Measurements from ENCODE around the gene UNC5C. TPM values are rescaled to one million over a fixed set of nuclear protein-coding genes. Genes with fewer than 3 reads are reported as not detected.

The UNC5C gene
- total RNA-seq, 1 donor from 2014 or later, result 2.1 TPM

DNA sequence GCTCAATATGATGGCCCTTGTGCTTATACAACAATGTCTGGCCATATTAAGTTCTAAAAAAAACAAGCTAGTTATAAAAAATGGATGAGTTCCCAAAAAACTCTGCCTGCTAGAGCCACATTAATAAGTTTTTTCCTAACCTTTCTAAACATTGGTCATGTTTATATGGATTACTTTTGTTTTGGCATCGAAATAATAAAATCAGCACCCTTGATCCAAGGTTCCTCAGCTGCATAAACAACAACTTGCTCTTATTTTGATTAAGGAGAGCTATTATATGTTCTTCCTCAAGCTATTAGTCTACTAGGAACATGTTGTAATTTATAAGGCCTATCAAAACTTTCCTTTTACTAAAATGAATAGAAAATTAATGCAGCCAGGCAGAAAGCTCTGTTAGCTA is 48.4 kb downstream of the UNC5C start:
- intact Hi-C loops (cut with DNase I), result no loop called here
- DNase-seq (ENCODE audit: missing footprints), result no peak
- no peak for ATAC-seq

DNA sequence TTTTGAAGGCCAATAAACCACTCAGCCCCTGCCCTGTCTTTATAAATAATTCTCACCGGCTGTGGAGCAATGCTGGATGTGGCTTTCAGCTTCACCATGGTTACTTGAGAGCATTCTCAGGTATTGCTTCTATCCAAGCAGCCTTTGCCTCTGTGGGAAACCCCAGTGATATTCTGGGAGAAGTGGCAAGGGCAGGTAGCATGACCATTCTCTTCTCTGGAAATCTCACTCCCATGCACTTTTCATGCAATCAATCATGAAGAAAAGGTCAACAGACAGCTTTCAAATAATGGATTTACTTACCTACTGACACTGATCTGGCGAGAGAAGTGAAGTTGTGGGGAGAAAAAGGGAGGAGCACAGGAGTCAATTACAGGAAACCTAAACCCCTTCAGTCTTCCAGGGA is 49.5 kb downstream of the UNC5C start:
- intact Hi-C loops (cut with DNase I), result no loop called here
- DNase-seq (ENCODE audit: missing footprints) (no peak), ATAC-seq (no peak)

DNA sequence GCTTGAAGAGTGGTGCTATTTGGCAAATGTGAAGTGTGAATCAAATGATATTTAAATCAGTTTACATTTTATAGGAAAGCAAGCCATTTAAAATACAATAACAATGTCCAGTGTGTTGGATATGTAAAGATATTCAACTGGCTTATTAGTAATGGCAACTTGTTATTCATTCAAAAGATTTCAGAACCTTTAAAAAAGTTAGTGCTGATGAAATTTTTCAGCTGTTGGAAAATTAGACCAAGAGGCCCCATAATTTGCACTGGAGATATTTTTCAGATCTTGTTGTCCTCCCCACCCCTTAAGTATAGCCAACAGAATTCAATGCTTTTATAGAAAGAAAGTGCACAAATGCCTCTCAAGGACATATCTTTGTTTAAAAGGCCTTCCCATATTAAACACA is 54.6 kb downstream of the UNC5C start:
- no peak for ATAC-seq
- DNase-seq (ENCODE audit: missing footprints), result no peak
- intact Hi-C loops (cut with DNase I), result no loop called here

DNA sequence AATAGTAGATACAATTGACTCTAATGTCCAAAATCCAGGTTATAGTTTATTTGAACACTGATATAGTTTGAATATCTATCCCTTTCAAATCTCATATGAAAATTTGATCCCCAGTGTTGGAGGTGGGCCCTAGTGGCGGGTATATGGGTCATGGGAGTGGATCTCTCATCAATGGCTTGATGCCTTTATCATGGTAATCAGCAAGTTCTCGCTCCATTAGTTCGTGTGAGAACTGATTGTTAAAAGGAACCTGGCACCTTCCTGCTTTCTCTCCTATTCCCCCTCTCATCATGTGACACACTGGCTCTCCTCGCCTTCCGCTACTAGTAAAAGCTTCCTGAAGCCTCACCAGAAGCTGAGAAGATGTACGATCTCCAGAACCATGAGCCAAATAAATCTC is 70.1 kb downstream of the UNC5C start:
- intact Hi-C loops (cut with DNase I), result no loop called here
- ATAC-seq, result no peak

DNA sequence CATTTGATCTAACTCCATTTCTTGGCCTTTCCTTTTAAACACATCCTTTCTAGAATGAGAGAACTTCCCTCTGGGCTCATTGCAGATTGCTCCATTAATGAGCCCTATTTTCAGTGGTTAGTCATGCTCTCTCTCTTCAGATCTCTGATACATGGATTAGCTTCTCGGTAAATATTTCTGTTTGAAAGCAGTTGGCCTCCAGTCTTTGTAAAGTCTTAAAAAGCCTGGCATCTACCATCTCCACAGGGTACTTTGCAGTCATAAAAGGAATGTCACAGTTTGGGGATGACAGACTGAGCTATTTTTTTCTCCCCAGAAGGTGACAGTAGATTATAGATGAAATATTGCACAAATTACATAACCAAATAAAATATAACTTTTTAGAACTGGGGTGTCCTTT is 72.7 kb downstream of the UNC5C start:
- intact Hi-C loops (cut with DNase I), result no loop called here
- DNase-seq (ENCODE audit: missing footprints) (no peak), ATAC-seq (no peak)

More for the DNA sequence above, 70.1 kb downstream of the UNC5C start:
- no peak for DNase-seq (ENCODE audit: missing footprints)

DNA sequence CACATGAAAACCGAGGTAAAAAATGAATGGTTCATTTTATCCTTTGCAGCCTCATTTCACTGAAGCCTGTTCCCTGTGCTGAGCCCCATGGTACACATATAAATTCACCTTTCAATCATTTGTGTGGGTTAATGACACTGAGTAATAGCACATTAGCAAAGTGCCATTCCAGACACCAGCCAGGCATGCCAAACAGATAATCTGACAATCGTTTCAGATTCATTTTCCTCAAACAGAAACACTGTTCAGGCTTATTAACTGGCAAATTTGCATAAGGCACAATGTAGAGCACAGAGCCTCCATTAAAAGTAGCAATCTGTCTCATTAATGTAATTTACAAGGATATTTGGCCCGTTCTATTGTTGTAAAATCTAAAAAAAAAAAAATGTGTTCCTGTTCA is 76.2 kb downstream of the UNC5C start:
- DNase-seq (ENCODE audit: missing footprints), result no peak
- no peak for ATAC-seq
- intact Hi-C loops (cut with DNase I), result no loop called here

DNA sequence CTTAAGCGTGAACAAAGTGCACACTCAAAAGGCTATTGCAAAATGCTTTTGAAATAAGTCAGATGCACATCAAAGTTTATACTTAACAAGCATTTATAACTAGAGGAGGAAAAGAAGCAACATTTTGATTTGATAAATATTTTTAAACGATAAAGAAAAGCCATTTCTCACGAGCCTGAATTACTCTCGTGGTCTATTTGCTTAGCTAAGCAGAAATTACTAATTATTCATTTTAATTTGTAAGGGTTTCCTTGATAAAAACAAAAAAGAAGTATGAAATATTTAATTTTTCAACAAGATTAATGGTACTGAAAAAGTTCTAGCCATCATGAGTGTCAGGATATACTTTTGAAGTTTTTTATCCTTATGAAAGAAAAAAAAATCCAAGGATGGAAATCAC is 78.2 kb downstream of the UNC5C start:
- ATAC-seq, result no peak
- intact Hi-C loops (cut with DNase I), result no loop called here
- no peak for DNase-seq (ENCODE audit: missing footprints)

DNA sequence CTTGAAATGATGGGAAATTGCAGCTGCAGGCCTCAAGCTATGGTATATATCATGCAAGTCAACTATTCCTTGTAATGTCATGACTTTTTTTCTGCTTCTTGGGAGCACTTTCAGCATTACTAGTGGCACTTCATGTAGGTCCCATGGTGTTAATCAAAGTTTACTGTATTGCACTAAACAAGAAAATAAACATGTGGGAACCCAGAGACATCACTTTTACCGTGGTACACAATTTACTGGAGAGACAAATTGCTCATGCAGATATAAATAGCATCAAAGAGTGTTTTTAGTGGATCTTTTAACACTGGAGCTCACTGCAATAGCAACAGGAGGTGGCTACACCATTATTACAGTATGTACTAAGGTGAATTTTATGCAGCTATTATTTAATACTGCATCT is 79.2 kb downstream of the UNC5C start:
- ATAC-seq (no peak), DNase-seq (ENCODE audit: missing footprints) (no peak)
- intact Hi-C loops (cut with DNase I), result no loop called here

DNA sequence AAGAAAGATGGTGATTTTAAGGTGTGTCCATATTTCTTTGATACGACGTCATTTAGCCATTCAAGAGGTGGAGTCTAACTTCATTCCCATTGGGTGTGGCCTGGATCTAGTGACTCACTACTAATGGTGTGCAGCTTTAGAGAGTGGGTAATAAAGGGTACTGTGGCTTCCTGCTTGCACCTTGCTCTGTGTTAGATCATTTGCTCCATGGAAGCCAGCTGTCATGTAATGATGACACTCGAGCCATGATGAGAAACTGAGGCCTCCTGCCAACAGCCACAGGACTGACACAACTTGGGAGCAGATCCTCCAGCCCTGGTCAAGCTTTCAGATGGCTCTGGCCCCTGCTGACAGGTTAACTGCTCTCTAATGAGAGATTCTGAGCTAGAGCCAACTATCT is 82.0 kb downstream of the UNC5C start:
- intact Hi-C loops (cut with DNase I), result no loop called here
- no peak for ATAC-seq
- no peak for DNase-seq (ENCODE audit: missing footprints)

DNA sequence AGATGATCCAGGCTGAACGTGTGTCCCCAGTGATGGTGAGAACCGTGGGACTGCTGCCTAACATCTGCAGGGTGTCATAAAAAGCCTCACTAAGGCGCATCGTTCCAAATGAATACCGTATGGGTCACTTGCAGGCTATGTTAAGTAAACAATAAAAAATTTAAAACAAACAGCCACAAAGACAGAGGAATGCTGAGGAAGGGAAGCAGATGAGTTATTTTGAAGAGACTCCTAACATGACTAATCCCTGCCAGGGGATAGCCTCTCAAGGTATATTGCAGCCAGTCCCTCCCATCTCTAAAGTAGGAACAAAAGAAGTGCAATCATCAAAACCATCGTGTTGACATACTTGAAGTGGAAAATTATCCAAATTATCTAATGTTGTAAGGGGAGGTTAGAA is 83.8 kb downstream of the UNC5C start:
- no peak for DNase-seq (ENCODE audit: missing footprints)
- intact Hi-C loops (cut with DNase I), result no loop called here
- no peak for ATAC-seq

DNA sequence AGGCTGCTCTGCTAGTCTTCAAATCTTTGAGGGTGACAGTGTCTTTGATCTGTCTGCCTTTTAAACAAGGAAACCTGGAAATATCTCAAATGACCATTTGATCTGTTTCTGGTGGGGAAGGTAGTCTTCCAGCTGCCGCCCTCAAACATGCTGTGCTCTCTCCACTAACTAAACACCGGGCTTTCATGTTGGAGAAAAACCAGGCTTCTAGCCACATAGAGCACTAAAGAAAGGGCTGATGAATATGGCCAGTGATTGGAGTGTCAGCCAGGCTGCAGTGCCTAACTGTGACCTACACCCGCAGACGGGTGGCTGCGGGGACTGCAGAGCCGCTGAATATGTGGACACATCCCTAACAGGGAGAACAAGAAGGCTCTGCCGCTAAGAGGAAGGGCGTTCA is 85.9 kb downstream of the UNC5C start:
- ATAC-seq (no peak), DNase-seq (ENCODE audit: missing footprints) (no peak)
- intact Hi-C loops (cut with DNase I), result no loop called here

DNA sequence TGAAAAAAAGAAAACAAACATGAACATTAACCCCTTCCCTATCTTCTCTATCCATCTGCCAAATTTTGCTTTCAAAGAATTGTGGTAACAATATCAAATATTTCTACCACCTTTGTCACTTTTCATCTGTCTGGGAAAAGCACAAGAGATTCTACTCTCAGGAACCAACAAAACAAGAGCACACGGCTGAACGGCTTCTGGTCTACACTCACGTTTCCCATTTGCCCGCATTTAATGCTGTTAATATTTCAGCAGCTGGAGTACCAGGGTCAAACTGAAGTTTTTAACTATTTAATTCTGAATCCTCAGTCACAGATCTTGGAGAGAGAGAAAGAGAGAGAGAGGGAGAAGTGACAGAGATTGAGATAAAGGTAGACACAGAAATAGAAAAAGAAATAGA is 91.4 kb downstream of the UNC5C start:
- intact Hi-C loops (cut with DNase I), result no loop called here
- DNase-seq (ENCODE audit: missing footprints) (no peak), ATAC-seq (no peak)

DNA sequence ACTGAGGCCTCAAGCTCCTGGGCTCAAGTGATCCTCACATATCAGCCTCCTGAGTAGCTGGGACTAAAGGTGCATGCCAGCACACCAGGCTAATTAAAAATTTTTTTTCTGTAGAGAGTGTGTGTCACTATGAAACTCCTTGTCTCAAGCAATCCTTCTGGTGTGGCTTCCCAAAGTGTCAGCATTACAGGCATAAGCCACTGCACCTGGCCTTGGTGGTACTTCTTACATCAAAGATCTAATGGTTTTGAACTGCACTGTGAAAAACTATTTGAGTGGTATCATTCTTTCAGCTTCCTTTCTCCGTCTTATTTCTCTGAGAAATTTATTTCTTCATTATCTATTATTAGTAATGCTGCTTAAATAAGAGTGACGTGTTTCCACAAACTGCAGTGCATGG is 98.5 kb downstream of the UNC5C start:
- DNase-seq (ENCODE audit: missing footprints) (no peak), ATAC-seq (no peak)
- intact Hi-C loops (cut with DNase I), result no loop called here

DNA sequence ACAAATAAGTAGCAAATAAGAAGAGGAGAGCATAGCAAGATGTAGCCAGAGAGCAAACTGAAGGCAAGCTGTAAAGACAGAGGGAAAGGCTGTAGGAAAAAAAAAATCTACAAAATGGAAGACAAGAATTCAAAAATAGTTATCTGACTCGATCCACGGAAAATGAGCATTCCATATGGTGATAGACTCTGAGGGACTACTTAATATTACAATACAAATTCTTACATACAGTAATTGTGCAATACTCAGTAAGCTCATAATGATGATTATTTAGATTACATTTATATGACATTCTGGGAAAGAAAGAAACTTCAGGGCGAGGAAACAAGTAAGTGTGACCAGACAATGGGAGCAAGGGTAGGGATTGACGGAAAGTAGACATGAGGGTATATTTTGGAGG is 102.6 kb downstream of the UNC5C start:
- no peak for DNase-seq (ENCODE audit: missing footprints)
- no peak for ATAC-seq
- intact Hi-C loops (cut with DNase I), result no loop called here

DNA sequence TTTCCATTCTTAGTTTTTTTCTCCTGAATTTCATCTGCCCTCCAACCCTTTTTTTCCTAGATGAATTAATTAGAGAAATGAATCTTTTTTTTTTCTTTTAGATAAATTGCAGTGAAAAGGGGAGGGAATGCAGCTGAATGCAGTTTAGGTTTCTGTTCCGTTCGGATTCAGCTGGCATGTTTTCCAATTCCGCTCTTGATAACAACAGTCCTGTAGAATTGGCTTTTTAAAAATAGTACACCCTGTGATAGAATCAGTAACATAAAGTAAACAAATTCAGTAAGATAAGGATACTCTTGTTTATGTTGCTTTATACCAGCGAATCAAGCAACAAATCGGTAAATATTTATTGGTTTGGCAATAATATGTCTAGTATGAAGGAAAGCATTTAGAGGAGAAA is 103.5 kb downstream of the UNC5C start:
- DNase-seq (ENCODE audit: missing footprints), result no peak
- ATAC-seq, result no peak
- intact Hi-C loops (cut with DNase I), result no loop called here

DNA sequence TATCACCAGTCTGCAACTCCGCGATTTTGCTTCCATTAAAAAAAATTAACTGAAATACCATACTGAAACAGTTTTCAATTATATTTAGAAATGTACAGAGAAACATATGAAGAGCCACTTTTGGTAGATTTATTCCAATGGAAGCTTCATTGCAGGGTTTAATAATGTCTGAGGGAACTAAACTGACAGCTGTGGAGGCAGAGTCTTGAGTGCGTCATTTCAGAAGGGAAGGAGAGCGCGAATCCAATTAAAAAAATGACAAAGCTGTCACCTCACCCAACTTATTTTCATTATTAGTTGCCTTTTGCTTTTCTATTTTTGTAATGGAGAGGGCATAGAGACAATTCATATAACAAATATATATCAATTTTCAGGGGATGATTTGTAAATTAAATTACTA is 104.0 kb downstream of the UNC5C start:
- intact Hi-C loops (cut with DNase I), result no loop called here
- ATAC-seq (no peak), DNase-seq (ENCODE audit: missing footprints) (no peak)

DNA sequence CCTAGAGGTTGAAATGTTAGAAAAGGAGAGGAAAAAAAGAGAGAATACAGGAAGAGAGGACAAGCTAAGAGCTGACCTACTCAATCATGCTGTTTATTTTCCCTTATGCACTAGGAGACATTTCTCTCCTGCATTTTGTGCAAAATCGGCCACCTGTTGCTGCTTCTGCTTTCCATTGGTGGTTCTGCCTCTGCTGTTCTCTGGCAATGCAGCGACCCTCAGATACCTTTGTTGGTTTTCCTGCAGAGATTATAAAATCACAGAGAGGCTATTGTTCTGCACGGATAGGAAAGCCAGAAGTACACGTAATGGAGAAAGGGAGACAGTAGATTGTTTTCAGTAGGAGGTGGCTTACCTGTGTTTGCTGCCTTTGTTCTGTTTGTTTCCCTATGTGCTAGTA is 108.9 kb downstream of the UNC5C start:
- DNase-seq (ENCODE audit: missing footprints) (no peak), ATAC-seq (no peak)
- intact Hi-C loops (cut with DNase I), result no loop called here

DNA sequence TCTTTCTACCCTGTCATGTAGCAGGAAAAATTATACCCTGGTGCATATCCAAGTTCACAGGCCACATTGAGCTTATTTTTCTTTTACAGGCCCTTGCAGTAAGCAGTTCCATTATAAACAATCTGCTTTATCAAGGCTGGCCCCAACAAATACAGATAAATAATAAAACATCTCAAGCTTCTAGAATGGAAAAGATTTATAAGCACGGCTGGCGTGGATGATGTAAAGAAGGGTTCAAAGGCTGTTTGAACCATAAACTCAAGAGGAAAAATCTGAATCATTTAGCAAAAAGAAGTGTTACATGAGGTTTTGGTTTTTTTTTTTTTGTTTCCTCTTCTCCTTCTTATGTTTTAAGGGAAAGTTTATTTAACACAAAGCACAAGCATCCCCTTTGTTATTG is 109.7 kb downstream of the UNC5C start:
- DNase-seq (ENCODE audit: missing footprints) (no peak), ATAC-seq (no peak)
- intact Hi-C loops (cut with DNase I), result no loop called here

DNA sequence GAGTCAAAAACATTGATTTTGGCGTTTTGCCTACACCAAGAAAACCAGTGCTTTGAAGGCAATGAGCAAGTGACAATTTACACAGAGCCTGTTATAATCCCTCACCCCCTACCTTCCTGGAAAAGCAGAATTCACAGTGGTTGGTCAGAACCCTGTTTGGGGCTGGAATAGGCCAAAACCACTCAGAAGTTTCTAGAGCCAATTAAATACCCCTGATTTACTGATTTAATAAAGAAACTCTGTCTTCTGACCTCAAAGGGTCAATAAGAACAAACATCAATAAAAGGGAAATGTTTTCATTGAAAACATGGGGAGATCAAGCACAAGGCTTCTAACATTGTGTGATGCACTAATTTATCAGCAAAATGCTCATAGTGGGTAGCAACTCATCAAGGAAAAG is 116.3 kb downstream of the UNC5C start:
- ATAC-seq (no peak), DNase-seq (ENCODE audit: missing footprints) (no peak)
- intact Hi-C loops (cut with DNase I), result no loop called here

DNA sequence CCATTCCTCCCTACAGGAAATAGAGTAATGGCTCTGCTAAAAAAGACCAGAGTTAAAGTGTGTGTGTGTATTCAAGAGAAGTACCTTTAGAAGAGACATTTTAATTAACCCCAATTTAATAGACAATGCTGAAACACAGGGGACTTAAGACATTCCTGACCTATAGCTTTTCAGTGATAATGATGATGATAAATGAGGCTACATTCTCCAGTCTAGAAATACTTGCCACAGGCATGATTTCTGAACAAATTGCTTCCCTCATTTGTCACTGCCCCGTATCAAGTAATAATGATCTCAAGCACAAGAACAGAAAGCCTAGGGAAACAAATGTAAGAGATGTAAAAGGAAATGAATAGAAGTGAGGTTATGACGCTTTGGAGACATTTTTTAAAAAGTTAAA is 117.1 kb downstream of the UNC5C start:
- ATAC-seq (no peak), DNase-seq (ENCODE audit: missing footprints) (no peak)
- intact Hi-C loops (cut with DNase I), result no loop called here

DNA sequence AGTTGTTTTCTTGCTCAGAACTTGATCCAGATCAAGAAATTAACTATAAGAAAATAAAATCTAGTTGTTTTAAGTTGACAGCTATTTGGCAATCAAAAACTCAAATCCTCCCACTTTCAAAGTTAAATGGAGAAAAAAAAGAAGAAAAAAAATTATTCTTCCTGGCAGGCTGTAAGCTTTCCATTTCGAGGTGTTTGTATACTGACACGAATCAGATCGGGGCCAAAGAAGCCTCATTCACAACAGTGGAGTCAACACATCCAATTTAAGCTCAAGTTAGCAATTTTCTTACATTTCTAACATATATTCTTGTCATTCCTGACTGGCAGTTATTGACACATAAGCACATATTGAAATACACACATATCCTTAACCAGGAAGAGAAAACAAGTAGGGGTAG is 119.4 kb downstream of the UNC5C start:
- DNase-seq (ENCODE audit: missing footprints), result no peak
- intact Hi-C loops (cut with DNase I), result no loop called here
- ATAC-seq, result no peak

Measured in Right ventricle myocardium inferior (tissue), 1 donor.